Stromal cell of bone marrow (primary cell): ENCODE data around the gene VASP.

Experiments
- DNase-seq: peaks from one replicate; pipeline ENCODE4 v3.0.0-alpha.2; 2012; ENCODE audit warnings: low read depth

VASP gene

DNA sequence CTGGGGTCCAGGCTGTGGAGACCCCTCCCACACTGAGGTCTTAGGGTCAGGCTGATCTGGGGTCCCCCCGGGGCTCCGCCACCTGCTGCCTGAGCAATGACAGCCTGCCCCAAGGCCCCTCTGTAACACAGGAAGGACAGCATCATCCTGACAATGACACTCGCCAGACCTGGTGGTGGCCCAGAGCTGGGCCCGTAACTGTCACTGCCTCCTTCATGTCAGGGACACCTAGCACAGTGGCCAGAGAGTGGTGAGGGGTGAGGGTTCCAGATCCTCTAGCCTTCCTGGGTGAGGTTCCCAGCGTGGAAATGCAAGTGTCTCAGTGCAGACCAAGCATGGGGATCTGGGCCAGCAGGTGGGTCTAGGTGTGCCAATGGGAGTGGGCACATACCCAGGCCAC is 49.6 kb downstream of the VASP start:
- DNase-seq, result no peak

DNA sequence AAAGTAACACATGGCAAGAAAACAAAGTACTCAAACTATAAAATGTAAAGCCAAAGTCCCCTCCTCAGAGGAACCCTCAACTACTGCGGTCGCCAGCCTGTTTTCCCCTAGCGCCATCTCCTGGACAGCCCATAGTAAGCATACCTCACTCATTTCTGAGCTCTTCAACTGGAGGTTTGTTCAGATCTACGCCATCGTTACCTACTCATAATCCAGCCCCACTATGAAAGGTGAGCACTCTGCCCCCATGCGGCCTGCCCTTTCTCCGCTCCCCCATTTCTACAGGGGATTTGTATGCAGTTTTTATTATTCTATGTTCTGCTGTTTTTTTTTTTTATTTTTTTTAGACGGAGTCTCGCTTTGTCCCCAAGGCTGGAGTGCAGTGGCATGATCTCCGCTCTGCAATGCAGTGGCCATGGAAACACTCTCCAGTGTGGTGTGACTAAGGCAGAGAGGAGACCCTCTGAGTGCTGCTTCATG is 51.2 kb downstream of the VASP start:
- DNase-seq, result no peak

DNA sequence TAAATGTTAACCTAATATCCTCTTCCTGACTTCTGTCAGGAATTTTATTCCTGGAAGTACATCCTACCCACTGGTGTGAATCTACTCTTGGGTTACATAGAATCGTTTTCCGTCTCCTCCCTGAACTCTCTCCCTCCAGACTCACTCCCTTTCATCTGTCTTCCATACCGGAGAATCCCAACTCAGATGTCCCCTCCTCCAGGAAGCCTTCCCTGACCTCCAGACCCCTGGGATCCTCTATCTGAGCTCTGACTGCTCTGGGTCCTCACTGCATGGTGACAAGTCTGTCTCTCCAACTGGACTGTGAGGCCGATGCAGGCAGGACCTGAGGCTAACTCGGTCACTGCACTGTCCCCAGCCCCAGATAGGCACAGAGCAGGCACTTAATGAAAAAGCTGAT is 52.8 kb downstream of the VASP start:
- DNase-seq, result no peak

DNA sequence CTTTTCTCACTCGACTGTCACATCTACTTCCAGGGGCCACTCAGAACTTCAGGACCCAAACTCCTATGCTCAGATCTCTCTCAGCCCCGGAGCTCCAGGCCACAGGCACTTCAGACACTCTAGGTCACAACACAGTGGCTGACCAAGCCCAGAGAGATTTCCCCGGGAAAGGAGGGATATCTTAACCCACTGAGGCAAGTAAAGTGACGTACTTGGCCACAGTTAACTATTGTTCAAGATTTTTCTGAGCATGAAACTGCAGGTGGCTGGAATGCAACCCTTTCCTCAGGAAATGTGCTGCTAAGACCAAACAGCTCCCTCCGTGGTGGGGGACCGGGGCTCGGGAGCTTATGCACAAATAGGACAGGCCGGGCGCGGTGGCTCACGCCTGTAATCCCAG is 53.4 kb downstream of the VASP start:
- no peak for DNase-seq

DNA sequence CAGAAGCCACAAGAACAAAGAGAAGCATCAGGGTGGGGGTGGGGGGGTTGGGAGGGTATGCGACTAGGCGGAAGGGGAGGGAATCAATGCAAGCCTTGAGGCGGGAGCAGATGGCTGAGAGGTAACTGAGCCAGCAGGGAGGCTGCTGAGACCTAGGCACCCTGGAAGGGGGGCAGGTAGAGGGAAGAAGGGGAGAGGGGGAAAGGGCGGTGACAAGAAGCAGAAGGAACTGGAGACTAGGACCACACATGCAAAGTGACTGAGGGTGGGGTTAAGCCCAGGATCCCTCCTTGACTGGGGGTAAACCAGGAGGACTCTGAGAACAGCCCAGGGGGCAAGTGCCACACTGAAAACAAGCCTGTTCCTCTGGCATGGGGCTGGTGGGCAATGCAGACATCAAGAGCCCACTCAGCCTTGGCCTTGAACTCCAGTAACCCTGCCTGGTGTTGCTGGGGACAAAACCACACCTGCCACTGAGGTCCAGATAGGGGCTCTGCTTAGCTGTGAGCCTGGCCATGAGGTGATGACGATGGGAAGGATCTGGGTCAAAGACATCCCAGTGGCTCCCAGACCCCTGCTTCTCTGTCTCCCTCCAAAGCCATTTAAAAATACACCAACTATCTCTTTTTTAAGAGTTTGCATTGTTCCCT is 57.0 kb downstream of the VASP start:
- DNase-seq, result no peak

DNA sequence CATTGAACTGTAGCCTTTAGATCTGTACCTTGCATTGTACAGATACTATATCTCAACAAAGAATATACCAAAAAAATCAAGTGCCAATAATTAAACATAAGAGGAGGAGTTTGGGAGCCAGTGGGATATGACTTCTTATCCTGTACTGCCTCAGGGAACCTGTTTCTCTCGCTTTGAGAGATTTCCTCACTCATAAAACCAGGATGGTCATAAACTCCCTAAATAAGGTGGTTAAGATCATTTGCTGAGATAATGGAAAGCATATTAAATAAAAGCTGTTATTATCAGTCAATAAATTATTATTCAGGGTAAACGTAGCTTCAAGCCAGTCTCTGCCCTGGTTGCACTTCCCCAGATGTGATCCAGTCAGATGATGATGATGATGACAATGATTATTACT is 60.3 kb downstream of the VASP start:
- DNase-seq, result no peak

DNA sequence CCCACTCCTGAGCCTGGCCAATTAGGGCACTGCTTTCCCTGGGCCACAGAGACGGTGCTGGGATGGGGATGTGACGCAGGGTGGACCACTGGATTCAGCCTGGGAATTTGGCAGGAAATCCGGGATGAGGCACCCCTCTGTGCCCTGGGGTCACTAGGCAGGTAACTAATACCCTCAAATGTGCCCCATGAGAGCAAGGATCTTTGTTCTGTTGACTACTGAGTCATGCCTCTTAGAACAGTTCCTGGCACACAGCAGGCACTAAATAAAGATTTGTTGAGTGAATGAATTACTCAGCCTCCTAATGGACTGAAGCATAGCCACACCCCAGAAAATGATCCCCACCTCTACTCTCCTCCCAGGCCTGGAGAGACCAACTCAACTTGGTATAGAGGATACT is 61.5 kb downstream of the VASP start:
- DNase-seq, result peak; percentile 90

DNA sequence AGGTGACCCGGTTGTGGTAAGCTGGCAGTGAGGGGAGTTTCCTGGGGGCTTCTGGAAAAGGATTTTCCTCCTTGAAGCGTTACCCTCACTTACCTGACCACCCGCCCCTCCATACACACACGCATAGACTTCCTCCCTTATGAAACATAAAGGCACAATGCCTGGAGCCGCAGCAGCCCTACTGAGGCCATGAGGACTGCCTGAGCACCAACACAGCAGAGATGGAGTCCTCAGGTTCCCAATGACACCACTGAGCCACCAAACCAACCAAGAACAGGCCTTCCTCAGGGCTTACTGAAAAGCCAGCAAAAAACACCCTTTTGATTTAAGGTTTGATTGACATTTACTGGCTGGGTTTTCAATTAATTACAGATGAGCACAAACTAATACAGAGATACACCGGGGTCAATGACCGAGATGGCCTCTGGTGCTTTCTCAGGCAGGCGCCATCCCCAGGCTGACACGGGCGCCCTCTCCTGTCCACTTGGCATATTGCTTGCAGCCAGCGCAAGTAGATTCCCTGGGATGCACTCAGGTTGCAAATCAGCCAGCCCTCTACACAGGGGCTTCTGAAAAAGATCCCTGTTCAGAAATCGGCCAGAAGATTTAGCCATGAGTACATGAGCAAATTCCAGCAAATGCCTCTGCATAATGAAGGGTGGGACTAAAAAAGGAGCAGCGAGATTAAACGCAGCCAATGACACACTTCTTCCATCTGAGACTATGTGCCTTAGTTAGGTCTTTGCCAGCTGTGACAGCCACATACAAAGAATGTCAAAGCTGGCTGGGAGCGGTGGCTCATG is 62.5 kb downstream of the VASP start:
- DNase-seq, result no peak

DNA sequence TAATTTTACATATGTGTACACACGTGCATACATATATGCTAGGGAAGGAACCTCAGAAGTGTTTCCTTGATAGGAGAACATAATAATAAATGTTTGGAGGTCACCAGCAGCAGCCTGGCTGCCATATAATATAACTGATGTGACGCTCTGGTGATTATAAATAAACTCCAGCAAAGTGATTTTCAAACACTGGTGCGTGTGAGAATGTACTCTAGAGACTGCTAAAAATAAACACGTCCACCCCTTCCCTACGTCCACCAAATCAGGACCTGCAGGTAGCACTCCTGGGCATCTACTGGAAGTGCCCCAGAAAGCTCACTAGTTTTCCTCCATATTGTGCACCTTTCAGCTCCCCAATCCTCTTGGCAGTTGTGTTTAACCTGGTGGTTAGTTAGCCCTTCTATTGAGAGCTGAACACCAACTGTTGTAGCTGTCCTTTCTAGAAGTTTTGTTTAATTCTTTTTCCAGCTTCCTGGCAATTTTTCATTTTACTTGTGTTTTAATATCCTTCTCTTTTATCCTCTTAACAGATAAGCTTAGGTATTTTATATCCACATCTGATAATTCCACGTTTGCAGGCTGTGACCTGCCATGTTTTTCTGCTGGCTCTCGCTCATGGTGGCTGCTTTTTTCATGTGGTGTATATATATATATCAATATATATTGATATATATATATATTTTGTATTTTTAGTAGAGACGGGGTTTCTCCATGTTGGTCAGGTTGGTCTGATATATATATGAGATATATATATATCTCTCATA is 64.4 kb downstream of the VASP start:
- DNase-seq, result no peak

DNA sequence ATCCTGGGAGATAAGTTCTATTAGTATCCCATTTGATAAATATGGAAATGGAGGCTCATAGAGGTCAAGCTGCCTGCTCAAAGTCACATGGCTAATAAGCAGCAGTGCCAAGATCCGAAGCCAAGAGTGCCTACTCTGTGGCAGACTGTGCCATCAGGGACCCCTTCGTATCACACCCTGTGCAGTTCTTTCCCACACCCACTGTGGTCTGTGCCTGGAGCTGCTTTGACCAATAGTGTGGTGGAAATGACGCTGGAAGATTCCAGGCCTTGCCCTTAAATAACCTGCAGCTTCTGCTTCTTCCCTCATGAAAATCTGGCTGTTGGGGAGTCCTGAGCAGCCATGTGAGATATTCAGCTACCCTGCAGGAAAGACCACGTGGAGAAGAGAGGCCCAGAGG is 67.2 kb downstream of the VASP start:
- DNase-seq, result no peak

DNA sequence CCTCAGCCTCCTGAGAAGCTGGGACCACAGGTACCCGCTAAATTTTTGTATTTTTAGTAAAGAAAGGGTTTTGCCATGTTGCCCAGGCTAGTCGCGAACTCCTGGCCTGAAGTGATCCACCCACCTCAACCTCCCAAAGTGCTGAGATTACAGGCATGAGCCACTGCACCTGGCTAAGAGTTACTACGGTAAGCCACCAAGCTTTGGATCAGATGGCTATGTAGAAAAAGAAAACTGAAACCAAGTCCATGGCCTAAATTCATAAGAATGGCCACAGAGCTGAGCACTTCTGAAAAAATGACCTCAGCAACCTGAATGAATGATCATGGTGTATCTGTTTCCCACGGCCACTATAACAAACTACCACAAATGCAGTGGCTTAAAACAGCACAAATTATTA is 67.9 kb downstream of the VASP start:
- no peak for DNase-seq
